OCI-LY7 (cell line): Measurements from ENCODE around the gene CCDC102A.

Experiments
- CTCF ChIP-seq: fragments of 200-600 bp; sonication (generic); conservative IDR thresholded peaks from 2 replicates; pipeline ENCODE4 v1.5.1; 2014; ENCODE audit warnings: mild to moderate bottlenecking, antibody characterized with exemption, low read length, moderate library complexity, mixed read lengths
- EZH2phosphoT487 ChIP-seq: fragments of 200-600 bp; sonication (generic); IDR thresholded peaks from 2 replicates; pipeline ENCODE4 v1.6.1; 2018; ENCODE audit warnings: low read depth, borderline replicate concordance, mild to moderate bottlenecking, mixed run types, antibody characterized with exemption, low read length, moderate library complexity, mixed read lengths

GRCh38 chr16:57500578-57501111 lies 35.7 kb downstream of the CCDC102A start:
- TF ChIP-seq CTCF (no peak), EZH2phosphoT487 (no peak)
